Neural cell (in vitro differentiated cells): ENCODE results near the gene OR8H3. TPM values are rescaled to one million over a fixed set of nuclear protein-coding genes. Genes with fewer than 3 reads are reported as not detected.

Experiments
- H2AFZ ChIP-seq: fragments of 200-600, 300-800 bp; sonication (generic), shearing (Covaris generic); 2 replicates; pipeline ENCODE4 v1.6.0; 2014; ENCODE audit warnings: low read depth, mild to moderate bottlenecking, antibody characterized with exemption, low read length, moderate library complexity
- H3F3A ChIP-seq: fragments of 200-600 bp; shearing (Covaris generic); 2 replicates; pipeline ENCODE4 v1.6.1; 2016; ENCODE audit warnings: mild to moderate bottlenecking, moderate library complexity, mixed read lengths, antibody characterized with exemption, low read length; ENCODE audit not compliant: insufficient read depth, poor library complexity, severe bottlenecking
- H3K27ac ChIP-seq: fragments of 200-600, 300-800 bp; sonication (generic), shearing (Covaris generic); 2 replicates; pipeline ENCODE4 v1.5.1; 2014; ENCODE audit warnings: mild to moderate bottlenecking, low read length, moderate library complexity
- H3K27me3 ChIP-seq: fragments of 300-800, 200-600 bp; sonication (generic), shearing (Covaris generic); 2 replicates; pipeline ENCODE4 v1.6.0; 2014; ENCODE audit warnings: mild to moderate bottlenecking, low read depth, low read length, moderate library complexity; ENCODE audit not compliant: insufficient read depth
- H3K36me3 ChIP-seq: fragments of 300-800, 200-600 bp; sonication (generic), shearing (Covaris generic); 2 replicates; pipeline ENCODE4 v1.5.1; 2014; ENCODE audit warnings: mild to moderate bottlenecking, antibody characterized with exemption, low read length, moderate library complexity; ENCODE audit not compliant: insufficient read depth
- H3K4me2 ChIP-seq: fragments of 300-800, 200-600 bp; sonication (generic), shearing (Covaris generic); 2 replicates; pipeline ENCODE4 v1.6.0; 2014; ENCODE audit warnings: mild to moderate bottlenecking, low read length
- H3K4me3 ChIP-seq: fragments of 300-800, 200-600 bp; sonication (generic), shearing (Covaris generic); 2 replicates; pipeline ENCODE4 v1.5.1; 2014; ENCODE audit warnings: mild to moderate bottlenecking, low read length, moderate library complexity
- H3K79me2 ChIP-seq: fragments of 200-600 bp; shearing (Covaris generic); replicated peaks from 2 replicates; pipeline ENCODE4 v1.6.0; 2014; ENCODE audit warnings: mild to moderate bottlenecking, low read length, moderate library complexity; ENCODE audit not compliant: insufficient read depth
- H3K9ac ChIP-seq: fragments of 300-800, 200-600 bp; sonication (generic), shearing (Covaris generic); 2 replicates; pipeline ENCODE4 v1.6.1; 2016; ENCODE audit warnings: mild to moderate bottlenecking, low read length, mixed read lengths
- H3K9me2 ChIP-seq: fragments of 200-600 bp; shearing (Covaris generic); 2 replicates; pipeline ENCODE4 v1.6.1; 2016; ENCODE audit warnings: mild to moderate bottlenecking, low read length, mixed read lengths; ENCODE audit not compliant: insufficient read depth
- H3K9me3 ChIP-seq: fragments of 200-600, 300-800 bp; sonication (generic), shearing (Covaris generic); 2 replicates; pipeline ENCODE4 v1.6.1; 2016; ENCODE audit warnings: mild to moderate bottlenecking, mixed run types, low read length, moderate library complexity, mixed read lengths
- H4K20me1 ChIP-seq: fragments of 200-600 bp; shearing (Covaris generic); 2 replicates; pipeline ENCODE4 v1.6.1; 2016; ENCODE audit warnings: mild to moderate bottlenecking, mixed run types; ENCODE audit not compliant: insufficient read depth
- CTCF ChIP-seq: fragments of 450-650 bp; IDR thresholded peaks from 2 replicates; pipeline ENCODE4 v1.5.1; 2014; ENCODE audit warnings: antibody characterized with exemption, mild to moderate bottlenecking, moderate library complexity; ENCODE audit not compliant: poor library complexity, severe bottlenecking
- EP300 ChIP-seq: fragments of 450-650 bp; conservative IDR thresholded peaks from 2 replicates; pipeline ENCODE4 v1.6.1; 2014; ENCODE audit warnings: antibody characterized with exemption, mild to moderate bottlenecking, moderate library complexity; ENCODE audit not compliant: poor library complexity, severe bottlenecking
- EZH2 ChIP-seq: fragments of 200-600, 300-800 bp; shearing (Covaris generic), sonication (generic); IDR thresholded peaks from 2 replicates; pipeline ENCODE4 v1.6.1; 2014; ENCODE audit warnings: antibody characterized with exemption, low read length, borderline replicate concordance, mild to moderate bottlenecking; ENCODE audit not compliant: insufficient read depth, poor library complexity, severe bottlenecking
- MXI1 ChIP-seq: fragments of 450-650 bp; conservative IDR thresholded peaks from 2 replicates; pipeline ENCODE4 v1.6.1; 2014; ENCODE audit warnings: antibody characterized with exemption, mild to moderate bottlenecking; ENCODE audit not compliant: poor library complexity, severe bottlenecking
- POLR2AphosphoS5 ChIP-seq: IDR thresholded peaks from 2 replicates; pipeline ENCODE4 v1.6.1; 2012
- RAD21 ChIP-seq: fragments of 450-650 bp; conservative IDR thresholded peaks from 2 replicates; pipeline ENCODE4 v1.6.1; 2014; ENCODE audit warnings: antibody characterized with exemption, mild to moderate bottlenecking, moderate library complexity
- REST ChIP-seq: IDR thresholded peaks from 2 replicates; pipeline ENCODE4 v1.6.1; 2012; ENCODE audit warnings: borderline replicate concordance
- SMC3 ChIP-seq: fragments of 450-650 bp; conservative IDR thresholded peaks from 2 replicates; pipeline ENCODE4 v1.6.1; 2014; ENCODE audit warnings: antibody characterized with exemption, mild to moderate bottlenecking, moderate library complexity; ENCODE audit not compliant: poor library complexity
- TAF1 ChIP-seq: IDR thresholded peaks from 2 replicates; pipeline ENCODE4 v1.6.1; 2012; ENCODE audit warnings: low read depth
- polyA plus RNA-seq: library from polyadenylated mRNA; depleted of rRNA; stranded (reverse); fragments of >200 nt; gene quantifications from 2 replicates; pipeline ENCODE4 v1.2.3, GENCODE V29; 2014

OR8H3 gene
- polyA plus RNA-seq, 1 donor from 2014 or later: not detected

- Histone ChIP-seq H3K4me2 (no peak overlapping the region), H3F3A (no peaks in the 10 kb centered on the region), H3K36me3 (no peaks in the 10 kb centered on the region), H3K9ac (no peak overlapping the region), H3K27ac (no peak overlapping the region), H4K20me1 (no peaks in the 10 kb centered on the region), H3K79me2 (no peaks in the 10 kb centered on the region), H3K4me3 (no peak overlapping the region), H3K9me3 (no peaks in the 10 kb centered on the region), H3K27me3 (no peaks in the 10 kb centered on the region), H2AFZ (no peak overlapping the region), H3K9me2 (no peaks in the 10 kb centered on the region)
- TF ChIP-seq REST: no peak
- no peak for TF ChIP-seq EZH2
- TF ChIP-seq EP300: no peak
- TF ChIP-seq POLR2AphosphoS5: no peak
- TF ChIP-seq MXI1: no peak
- no peak for TF ChIP-seq SMC3
- no peak for TF ChIP-seq TAF1
- TF ChIP-seq CTCF: no peak
- no peak for TF ChIP-seq RAD21
Observed at GRCh38 chr11:56152333-56152732, 30.2 kb downstream of the OR8H3 start.

GRCh38 chr11:56160217-56160616, 38.0 kb downstream of the OR8H3 start, which contains the start of gene OR8K5:
TSS of gene OR8K5 (minus strand) at chr11:56160317. CDS start at chr11:56160317, 0 bp downstream.
- Histone ChIP-seq H3K36me3 (no peaks in the 10 kb centered on the region), H3K79me2 (no peaks in the 10 kb centered on the region), H2AFZ (no peak within 1 kb of the TSS), H3F3A (no peaks in the 10 kb centered on the region), H3K9me3 (no peaks in the 10 kb centered on the region), H4K20me1 (no peaks in the 10 kb centered on the region), H3K9me2 (no peaks in the 10 kb centered on the region), H3K27ac (no peak within 1 kb of the TSS), H3K27me3 (no peaks in the 10 kb centered on the region), H3K9ac (no peak within 1 kb of the TSS), H3K4me2 (no peak within 1 kb of the TSS), H3K4me3 (no peak within 1 kb of the TSS)
- TF ChIP-seq RAD21: no peak

- Histone ChIP-seq H3K27ac (no peak overlapping the region), H3K4me2 (no peak overlapping the region), H3K4me3 (no peak overlapping the region), H3K36me3 (no peaks in the 10 kb centered on the region), H3K9ac (no peak overlapping the region), H3K9me3 (no peaks in the 10 kb centered on the region), H3K9me2 (no peaks in the 10 kb centered on the region), H4K20me1 (no peaks in the 10 kb centered on the region), H3K27me3 (no peaks in the 10 kb centered on the region), H3K79me2 (no peaks in the 10 kb centered on the region), H3F3A (no peaks in the 10 kb centered on the region), H2AFZ (no peak overlapping the region)
- TF ChIP-seq TAF1 (no peak), RAD21 (no peak), MXI1 (no peak), REST (no peak), SMC3 (no peak), EZH2 (no peak), EP300 (no peak), POLR2AphosphoS5 (no peak), CTCF (no peak)
Observed at GRCh38 chr11:56163804-56164203, 41.6 kb downstream of the OR8H3 start.
